ENCODE measurements around the gene ALDH3B1. TPM values are rescaled to one million over a fixed set of nuclear protein-coding genes. Genes with fewer than 3 reads are reported as not detected.
"Not testable (repeated sequence)": the region's sequence is repeated elsewhere in the genome, so short reads cannot be mapped to it uniquely, and the experiment has no call there.

The ALDH3B1 gene
- total and polyA plus RNA-seq, 9 of the 15 experiments (the other 6 are each of a cell fraction or from before 2014, with no cell fraction given), result 0.01 to 0.35 (median 0.07) TPM; not detected in 2

DNA sequence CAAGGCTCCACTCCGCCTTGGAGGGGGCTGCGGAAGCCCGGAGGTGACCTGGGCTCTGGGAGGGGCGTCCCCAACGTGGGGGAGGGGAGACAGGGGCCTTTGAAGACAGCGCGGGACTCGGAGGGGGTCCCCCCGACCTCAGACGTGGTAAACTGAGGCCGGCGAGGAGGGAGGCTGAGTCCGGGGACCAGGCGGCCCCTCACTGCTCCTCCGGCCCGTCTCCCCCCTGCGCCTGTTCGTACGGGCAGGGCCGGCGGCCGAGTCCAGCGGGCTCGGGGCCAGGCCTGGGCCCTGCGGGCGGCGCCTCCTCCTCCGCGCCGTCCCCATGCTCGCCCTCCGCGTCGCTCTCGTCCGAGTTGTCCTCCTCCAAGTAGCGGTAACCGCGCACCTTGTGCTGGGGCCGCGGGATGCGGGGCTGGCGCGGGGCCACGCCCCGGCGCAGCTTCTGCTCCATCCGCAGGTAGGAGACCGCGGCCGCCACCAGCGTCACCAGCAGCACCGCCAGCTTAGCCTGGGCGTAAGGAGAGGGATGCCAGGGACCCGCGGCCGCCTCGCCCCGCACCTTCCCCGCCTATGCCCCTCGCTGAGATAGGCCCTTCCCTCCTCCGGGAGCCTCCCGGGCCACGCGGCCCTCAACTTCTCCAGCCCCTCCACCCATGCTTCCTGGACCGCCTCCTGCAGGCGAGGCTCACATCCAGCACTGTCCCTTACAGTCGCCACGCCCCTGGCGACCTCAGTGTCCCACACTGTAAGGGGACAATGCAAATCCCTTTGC is 18.6 kb upstream of the ALDH3B1 start:
- H3K4me2 ChIP-seq (ENCODE audit: insufficient read depth, low read length); POLR2A ChIA-PET; intact Hi-C loops (cut with micrococcal nuclease): not testable (repeated sequence)

More for the DNA sequence above, 18.6 kb upstream of the ALDH3B1 start:
- H3K27ac ChIP-seq (ENCODE audit: extremely low read depth, low read depth, low read length); H3K4me3 ChIP-seq; H4K20me1 ChIP-seq (replicated peaks; ENCODE audit: control insufficient read depth, insufficient read depth, low read length); in situ Hi-C loops (cut with MboI); H3K9me3 ChIP-seq (replicated peaks; ENCODE audit: control insufficient read depth, insufficient read depth, low read depth, low read length); ATAC-seq; H3K27me3 ChIP-seq (ENCODE audit: control insufficient read depth in 2 of 2, insufficient read depth in 2 of 2, low read length in 2 of 2); BruUV-seq (replicated peaks); CTCF ChIA-PET (ENCODE audit: low intra/inter-chr PET ratio); H3K79me2 ChIP-seq (ENCODE audit: control insufficient read depth, insufficient read depth, low read length); H2AFZ ChIP-seq (ENCODE audit: low read depth, low read length); DNase-seq (ENCODE audit: extremely low read depth in 1 of 4, low spot score in 3 of 4); H3K36me3 ChIP-seq (ENCODE audit: control insufficient read depth, insufficient read depth, low read length); FAIRE-seq; H3K9ac ChIP-seq (ENCODE audit: insufficient read depth in 1 of 2, low read depth in 2 of 2, low read length in 2 of 2); H3K9me1 ChIP-seq (ENCODE audit: control insufficient read depth, insufficient read depth, low read length): not testable (repeated sequence)
- H3K4me1 ChIP-seq (replicated peaks in 1 of 2; ENCODE audit: control insufficient read depth in 2 of 2, insufficient read depth in 2 of 2, low read length in 2 of 2), result peaks cover 3 to 15% of the 10 kb centered on the region in 2 experiments; a peak in 3 of 5 replicates
- WGBS (ENCODE audit: insufficient coverage, low coverage, missing lambda C conversion rate), result 58% methylated on average over 21 of the region's 70 CpGs
- TF ChIP-seq, protein P1, sequence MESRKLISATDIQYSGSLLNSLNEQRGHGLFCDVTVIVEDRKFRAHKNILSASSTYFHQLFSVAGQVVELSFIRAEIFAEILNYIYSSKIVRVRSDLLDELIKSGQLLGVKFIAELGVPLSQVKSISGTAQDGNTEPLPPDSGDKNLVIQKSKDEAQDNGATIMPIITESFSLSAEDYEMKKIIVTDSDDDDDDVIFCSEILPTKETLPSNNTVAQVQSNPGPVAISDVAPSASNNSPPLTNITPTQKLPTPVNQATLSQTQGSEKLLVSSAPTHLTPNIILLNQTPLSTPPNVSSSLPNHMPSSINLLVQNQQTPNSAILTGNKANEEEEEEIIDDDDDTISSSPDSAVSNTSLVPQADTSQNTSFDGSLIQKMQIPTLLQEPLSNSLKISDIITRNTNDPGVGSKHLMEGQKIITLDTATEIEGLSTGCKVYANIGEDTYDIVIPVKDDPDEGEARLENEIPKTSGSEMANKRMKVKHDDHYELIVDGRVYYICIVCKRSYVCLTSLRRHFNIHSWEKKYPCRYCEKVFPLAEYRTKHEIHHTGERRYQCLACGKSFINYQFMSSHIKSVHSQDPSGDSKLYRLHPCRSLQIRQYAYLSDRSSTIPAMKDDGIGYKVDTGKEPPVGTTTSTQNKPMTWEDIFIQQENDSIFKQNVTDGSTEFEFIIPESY (CRISPR knock-in tag; IDR thresholded peaks at IDR 0.05), result peak; percentile 63; the same call in 1 of the 2 replicates

Data from K562 (cell line).